HUES64 (cell line): Measurements from ENCODE around the gene ACSL6.
"Not testable (repeated sequence)": the region's sequence is repeated elsewhere in the genome, so short reads cannot be mapped to it uniquely, and the experiment has no call there.

ENCODE experiments used
- H3K27ac ChIP-seq: 2 replicates; pipeline ENCODE4 v1.7.0; 2013; ENCODE audit warnings: low read depth, low read length, inconsistent platforms
- H3K27me3 ChIP-seq: 2 replicates; pipeline ENCODE4 v1.6.1; 2013; ENCODE audit warnings: mild to moderate bottlenecking, low read length; ENCODE audit not compliant: insufficient read depth
- H3K36me3 ChIP-seq: 2 replicates; pipeline ENCODE4 v1.6.1; 2013; ENCODE audit warnings: mild to moderate bottlenecking, low read length; ENCODE audit not compliant: insufficient read depth
- H3K4me1 ChIP-seq: 2 replicates; pipeline ENCODE4 v1.6.1; 2013; ENCODE audit warnings: mild to moderate bottlenecking, low read length, moderate library complexity; ENCODE audit not compliant: insufficient read depth
- H3K4me3 ChIP-seq: 2 replicates; pipeline ENCODE4 v1.5.1; 2013; ENCODE audit warnings: mild to moderate bottlenecking, low read length, moderate library complexity
- H3K9ac ChIP-seq: 2 replicates; pipeline ENCODE4 v1.6.1; 2013; ENCODE audit warnings: mild to moderate bottlenecking, low read depth, low read length
- H3K9me3 ChIP-seq: 2 replicates; pipeline ENCODE4 v1.6.1; 2013; ENCODE audit warnings: low read depth, low read length; ENCODE audit not compliant: insufficient read depth
- WGBS: fragments of 150-250, 120-280 bp; methylation state at CpG from one replicate; pipeline ENCODE4 v1.1.7; 2013; ENCODE audit warnings: missing lambda C conversion rate; 5-methylcytosine and 5-hydroxymethylcytosine counted together

The ACSL6 gene

GRCh38 chr5:131906668-131907067 is 104.8 kb downstream of the ACSL6 start:
- Histone ChIP-seq H3K4me1 (no peaks in the 10 kb centered on the region), H3K36me3 (no peaks in the 10 kb centered on the region), H3K27me3 (no peaks in the 10 kb centered on the region), H3K9me3 (peaks cover 12% of the 10 kb centered on the region; the same call in 1 of the 2 replicates), H3K27ac (no peak overlapping the region), H3K9ac (no peak overlapping the region), H3K4me3 (no peak overlapping the region)
- WGBS: 88% methylated on average over 1 of the region's 2 CpGs

GRCh38 chr5:131902266-131902665 is 109.2 kb downstream of the ACSL6 start:
- not testable (repeated sequence) for H3K9ac ChIP-seq, H3K4me1 ChIP-seq, H3K27ac ChIP-seq, H3K36me3 ChIP-seq, H3K27me3 ChIP-seq, H3K4me3 ChIP-seq
- 86% methylated on average over 1 of the region's 1 CpG for WGBS
- peaks cover 16% of the 10 kb centered on the region; the same call in 1 of the 2 replicates for H3K9me3 ChIP-seq
